Ishikawa (cell line): ENCODE measurements around the gene EDIL3.

ENCODE experiments used
- CEBPB ChIP-seq: IDR thresholded peaks from 2 replicates; pipeline ENCODE4 v1.6.1; 2012
- EGR1 ChIP-seq: IDR thresholded peaks from 2 replicates; pipeline ENCODE4 v1.6.1; 2012
- TEAD4 ChIP-seq: IDR thresholded peaks from 2 replicates; pipeline ENCODE4 v1.6.1; 2012
- YY1 ChIP-seq: IDR thresholded peaks from 2 replicates; pipeline ENCODE4 v1.6.1; 2012; ENCODE audit warnings: low read depth
- TF ChIP-seq, protein P1 (sequence below): IDR thresholded peaks from 2 replicates; pipeline ENCODE4 v1.6.1; 2012; ENCODE audit warnings: low read depth, mild to moderate bottlenecking
- TF ChIP-seq, protein P2 (sequence below): IDR thresholded peaks from 2 replicates; pipeline ENCODE4 v1.6.1; 2012
- TF ChIP-seq, protein P3 (sequence below): IDR thresholded peaks from 2 replicates; pipeline ENCODE4 v1.6.1; 2012

DNA sequence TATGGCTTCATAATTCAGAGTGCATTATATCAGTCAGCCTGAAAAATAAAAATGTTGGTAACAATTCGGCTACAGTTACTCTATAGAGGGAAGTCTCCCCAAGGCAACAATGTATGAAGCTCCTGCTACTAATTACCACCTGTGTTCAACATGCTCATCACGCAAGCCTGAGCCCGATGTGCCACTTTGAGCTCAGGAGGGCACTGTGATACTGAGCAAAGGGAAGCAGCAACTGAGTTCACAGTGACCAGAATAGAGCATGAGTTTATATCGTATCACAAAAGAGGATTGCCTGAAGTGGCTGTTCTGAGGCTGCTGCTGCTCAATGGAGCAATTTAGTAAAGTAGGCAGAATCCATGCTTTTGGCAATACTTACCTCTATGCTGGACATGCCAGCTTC is 462.0 kb downstream of the EDIL3 start:
- no peak for TF ChIP-seq YY1
- TF ChIP-seq, protein P1, sequence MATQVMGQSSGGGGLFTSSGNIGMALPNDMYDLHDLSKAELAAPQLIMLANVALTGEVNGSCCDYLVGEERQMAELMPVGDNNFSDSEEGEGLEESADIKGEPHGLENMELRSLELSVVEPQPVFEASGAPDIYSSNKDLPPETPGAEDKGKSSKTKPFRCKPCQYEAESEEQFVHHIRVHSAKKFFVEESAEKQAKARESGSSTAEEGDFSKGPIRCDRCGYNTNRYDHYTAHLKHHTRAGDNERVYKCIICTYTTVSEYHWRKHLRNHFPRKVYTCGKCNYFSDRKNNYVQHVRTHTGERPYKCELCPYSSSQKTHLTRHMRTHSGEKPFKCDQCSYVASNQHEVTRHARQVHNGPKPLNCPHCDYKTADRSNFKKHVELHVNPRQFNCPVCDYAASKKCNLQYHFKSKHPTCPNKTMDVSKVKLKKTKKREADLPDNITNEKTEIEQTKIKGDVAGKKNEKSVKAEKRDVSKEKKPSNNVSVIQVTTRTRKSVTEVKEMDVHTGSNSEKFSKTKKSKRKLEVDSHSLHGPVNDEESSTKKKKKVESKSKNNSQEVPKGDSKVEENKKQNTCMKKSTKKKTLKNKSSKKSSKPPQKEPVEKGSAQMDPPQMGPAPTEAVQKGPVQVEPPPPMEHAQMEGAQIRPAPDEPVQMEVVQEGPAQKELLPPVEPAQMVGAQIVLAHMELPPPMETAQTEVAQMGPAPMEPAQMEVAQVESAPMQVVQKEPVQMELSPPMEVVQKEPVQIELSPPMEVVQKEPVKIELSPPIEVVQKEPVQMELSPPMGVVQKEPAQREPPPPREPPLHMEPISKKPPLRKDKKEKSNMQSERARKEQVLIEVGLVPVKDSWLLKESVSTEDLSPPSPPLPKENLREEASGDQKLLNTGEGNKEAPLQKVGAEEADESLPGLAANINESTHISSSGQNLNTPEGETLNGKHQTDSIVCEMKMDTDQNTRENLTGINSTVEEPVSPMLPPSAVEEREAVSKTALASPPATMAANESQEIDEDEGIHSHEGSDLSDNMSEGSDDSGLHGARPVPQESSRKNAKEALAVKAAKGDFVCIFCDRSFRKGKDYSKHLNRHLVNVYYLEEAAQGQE = no peak
- no peak for TF ChIP-seq EGR1
- TF ChIP-seq, protein P2, sequence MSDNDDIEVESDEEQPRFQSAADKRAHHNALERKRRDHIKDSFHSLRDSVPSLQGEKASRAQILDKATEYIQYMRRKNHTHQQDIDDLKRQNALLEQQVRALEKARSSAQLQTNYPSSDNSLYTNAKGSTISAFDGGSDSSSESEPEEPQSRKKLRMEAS = no peak
- TF ChIP-seq TEAD4 = no peak
- TF ChIP-seq, protein P3, sequence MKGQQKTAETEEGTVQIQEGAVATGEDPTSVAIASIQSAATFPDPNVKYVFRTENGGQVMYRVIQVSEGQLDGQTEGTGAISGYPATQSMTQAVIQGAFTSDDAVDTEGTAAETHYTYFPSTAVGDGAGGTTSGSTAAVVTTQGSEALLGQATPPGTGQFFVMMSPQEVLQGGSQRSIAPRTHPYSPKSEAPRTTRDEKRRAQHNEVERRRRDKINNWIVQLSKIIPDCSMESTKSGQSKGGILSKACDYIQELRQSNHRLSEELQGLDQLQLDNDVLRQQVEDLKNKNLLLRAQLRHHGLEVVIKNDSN = no peak
- TF ChIP-seq CEBPB = no peak
